Measurements from ENCODE around the gene B3GALNT1. TPM values are rescaled to one million over a fixed set of nuclear protein-coding genes. Genes with fewer than 3 reads are reported as not detected.

B3GALNT1 gene, protein sequence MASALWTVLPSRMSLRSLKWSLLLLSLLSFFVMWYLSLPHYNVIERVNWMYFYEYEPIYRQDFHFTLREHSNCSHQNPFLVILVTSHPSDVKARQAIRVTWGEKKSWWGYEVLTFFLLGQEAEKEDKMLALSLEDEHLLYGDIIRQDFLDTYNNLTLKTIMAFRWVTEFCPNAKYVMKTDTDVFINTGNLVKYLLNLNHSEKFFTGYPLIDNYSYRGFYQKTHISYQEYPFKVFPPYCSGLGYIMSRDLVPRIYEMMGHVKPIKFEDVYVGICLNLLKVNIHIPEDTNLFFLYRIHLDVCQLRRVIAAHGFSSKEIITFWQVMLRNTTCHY
- total RNA-seq = 51.8 TPM
- long read RNA-seq, transcript B3GALNT1-201 (5 exons, 3,313 nt) = major isoform, 13 of 39 reads
- long read RNA-seq, transcript B3GALNT1-212 (5 exons, 1,660 nt) = minor isoform, 6 of 39 reads
- long read RNA-seq, partial matches to known transcripts = 3 of 39 reads
- long read RNA-seq, other reads (novel, unspliced or antisense) = 9 of 39 reads

DNA sequence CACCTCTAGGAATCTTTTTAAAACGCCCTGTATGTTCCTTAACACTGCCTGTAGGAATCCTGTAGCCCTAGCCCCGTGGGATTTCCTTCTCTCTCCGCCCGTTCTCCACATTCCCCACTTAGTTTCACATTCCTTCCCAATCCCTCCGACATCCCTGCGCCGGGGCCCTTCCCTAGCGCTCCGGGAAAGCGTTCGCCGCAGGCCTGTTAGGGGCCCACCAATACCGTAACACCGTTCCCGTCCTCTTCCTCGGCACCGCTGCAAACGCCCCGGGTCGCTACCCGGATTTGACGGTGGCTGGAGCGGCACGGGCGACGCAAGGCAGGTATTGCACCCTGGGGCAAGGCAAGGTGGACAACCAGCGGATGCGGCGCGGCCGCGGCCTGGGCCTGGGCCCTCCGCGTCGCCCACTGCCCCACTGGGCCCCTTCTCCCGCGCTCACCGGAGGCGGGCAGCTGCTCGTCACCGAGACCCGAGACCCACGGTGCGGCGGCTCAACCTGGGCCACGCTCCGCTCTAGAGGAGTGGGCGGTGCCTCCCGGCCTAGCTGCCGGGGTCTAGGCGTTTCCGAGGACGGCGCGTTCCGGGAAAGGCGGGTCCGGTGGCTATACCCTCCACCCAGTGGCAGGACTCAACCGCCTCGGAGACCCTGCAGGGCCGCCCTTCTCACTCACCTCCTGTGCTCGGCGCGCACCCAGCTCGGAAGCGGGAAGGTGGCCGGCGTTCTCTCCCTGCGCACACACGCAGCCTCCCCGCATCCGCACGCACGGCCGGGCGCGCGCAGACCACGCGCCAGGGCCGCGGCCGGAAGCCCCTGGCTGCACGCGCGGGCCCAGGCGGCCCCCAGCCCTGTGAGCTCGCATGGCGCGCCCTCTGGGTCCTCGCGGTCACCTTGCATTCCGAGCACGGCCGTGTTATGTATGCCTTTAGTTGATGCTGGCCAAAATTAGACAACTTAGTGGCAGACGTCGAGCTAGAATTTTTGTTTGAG, at the start of gene B3GALNT1:
Gene B3GALNT1, minus strand, starts transcription at position 789 of the 991 bp plus-strand sequence. CDS start 18,595 bp downstream, outside the sequence.
- DNase-seq (ENCODE audit: missing footprints) = peak; percentile 75
- ATAC-seq = peak; percentile 75
- intact Hi-C loops (cut with DNase I) = loop anchor here (5.0 to 10.0 kb wide), 3 partner anchors 77 to 350 kb away; partner anchors contain the start of genes NMD3 and PPM1L

DNA sequence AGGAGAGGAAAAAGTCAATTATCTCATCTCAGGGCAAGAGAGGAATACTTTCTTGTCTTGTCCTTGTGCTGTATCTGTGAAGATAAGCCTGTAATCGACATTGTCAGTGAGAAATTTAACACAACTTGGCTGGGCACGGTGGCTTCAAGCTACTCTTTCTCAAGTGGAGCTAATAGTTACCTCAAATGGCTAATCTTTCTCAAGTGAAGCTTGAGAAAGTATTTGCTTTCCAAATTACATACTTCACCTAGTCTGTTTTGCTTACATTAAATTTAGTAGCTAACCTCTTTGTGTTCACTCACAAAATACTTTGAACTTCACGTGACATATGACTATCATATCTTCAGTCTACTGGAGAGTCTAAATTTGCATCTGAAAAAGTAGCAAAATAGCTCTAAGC, 48.3 kb upstream of the B3GALNT1 start:
- intact Hi-C loops (cut with DNase I) = no loop called here
- DNase-seq (ENCODE audit: missing footprints) (no peak), ATAC-seq (no peak)

DNA sequence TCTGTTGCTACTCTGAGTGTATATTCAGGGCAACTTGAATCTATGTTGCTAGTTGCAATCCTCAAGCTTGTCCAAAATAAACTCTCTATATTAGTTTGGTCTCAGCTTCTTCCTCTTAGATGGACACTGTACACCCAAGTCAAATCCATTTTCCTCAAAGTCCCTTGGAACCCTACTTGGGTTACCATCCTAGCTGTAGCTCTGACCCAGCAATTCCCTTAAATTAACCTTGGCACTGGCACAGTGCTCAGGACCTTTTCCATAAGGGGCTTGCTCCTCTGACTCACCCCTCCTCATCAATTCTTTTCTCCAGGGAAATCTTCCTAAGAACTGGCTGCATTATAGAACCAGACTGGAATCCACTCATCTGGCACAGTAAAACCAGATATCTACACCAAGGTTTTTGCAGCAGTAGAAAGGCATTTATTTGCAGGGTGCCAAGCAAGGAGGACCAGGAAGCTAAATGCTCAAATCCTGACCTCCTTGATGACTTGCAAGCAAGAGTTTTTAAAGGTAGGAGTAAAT, 44.9 kb upstream of the B3GALNT1 start:
- ATAC-seq (no peak), DNase-seq (ENCODE audit: missing footprints) (no peak)
- intact Hi-C loops (cut with DNase I) = no loop called here

DNA sequence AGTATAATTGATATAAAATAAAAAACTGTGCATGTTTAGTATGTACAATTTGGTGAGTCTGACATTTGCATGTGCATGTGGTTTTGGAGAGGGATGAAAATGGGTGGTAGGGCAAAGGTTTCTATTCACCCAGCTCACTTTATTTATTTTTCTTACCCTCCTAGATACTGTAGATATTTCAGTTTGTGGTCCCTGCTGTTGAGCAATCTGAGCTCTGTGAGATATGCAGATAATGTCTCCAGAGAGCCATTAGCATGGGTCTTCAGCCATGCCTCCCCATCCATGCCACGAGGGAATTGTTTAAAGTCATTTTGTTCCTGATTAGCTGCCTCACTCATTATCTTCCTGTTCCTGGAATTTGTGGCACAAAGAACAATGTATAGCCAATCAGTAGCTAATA, 44.4 kb upstream of the B3GALNT1 start:
- no peak for ATAC-seq
- intact Hi-C loops (cut with DNase I) = no loop called here

DNA sequence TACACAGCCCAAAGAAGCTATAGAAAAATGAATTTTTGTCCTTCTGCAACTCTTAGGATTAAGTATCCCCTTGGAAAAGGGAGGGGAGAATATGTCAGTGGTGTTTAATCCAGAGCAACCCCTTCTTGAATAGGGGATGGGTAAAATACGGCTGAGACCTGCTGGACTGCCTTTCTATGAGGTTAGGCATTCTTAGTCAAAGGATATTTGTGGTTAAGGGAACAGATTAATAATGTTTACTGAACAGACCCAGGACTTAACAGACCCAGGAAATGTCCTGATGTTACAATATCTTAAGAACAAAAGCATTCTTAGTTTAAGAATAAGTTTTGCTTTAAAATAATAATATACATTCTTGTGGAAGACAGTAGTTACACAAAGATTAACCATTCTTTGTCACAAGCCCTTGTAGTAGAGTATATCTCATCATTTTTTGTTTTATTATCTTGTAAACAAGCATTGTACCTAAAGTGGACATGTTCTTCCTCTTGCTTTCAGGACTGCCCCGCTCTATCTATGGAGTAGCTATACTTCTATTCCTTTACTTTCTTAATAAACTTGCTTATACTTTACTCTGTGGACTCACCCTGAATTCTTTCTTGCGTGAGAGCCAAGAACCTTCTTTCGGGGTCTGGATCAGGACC, 43.8 kb upstream of the B3GALNT1 start:
- ATAC-seq (no peak), DNase-seq (ENCODE audit: missing footprints) (no peak)
- intact Hi-C loops (cut with DNase I) = no loop called here

More for the DNA sequence above, 44.4 kb upstream of the B3GALNT1 start:
- no peak for DNase-seq (ENCODE audit: missing footprints)

DNA sequence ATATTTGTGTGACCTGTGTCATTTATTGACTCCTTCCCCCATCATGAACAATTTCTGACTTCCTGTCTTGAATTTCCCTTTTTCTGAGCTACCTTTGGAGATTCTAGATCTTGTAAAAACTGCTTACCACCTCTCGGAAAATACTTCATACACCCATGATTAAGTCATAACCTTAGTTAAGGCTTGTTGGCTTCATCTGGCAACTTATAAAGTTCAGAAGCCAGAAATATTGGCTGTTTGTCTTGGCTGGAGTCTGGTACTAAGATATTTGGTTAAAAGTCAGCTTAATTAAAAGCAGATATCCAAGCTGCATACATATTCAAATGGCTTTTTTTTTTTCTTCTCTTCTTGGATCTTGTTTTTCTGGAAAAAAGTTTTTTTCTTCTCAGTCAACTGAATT, 37.3 kb upstream of the B3GALNT1 start:
- DNase-seq (ENCODE audit: missing footprints) (no peak), ATAC-seq (no peak)
- intact Hi-C loops (cut with DNase I) = no loop called here

DNA sequence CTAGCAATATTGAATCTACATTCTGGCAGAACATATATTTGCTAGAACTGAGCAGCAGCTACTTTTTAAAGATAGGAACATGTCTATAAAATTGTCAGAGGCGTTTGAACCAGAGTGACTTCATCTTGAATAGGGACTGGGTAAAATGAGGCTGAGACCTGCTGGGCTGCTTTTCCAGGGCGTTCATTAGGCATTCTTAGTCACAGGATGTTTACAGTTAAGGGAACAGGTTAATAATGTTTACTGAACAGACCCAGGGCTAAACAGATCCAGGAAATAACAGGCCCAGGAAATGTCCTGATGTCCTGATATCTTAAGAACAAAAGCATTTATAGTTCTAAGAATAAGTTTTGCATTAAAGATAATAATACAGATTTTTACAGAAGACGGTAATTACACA, 34.5 kb upstream of the B3GALNT1 start:
- DNase-seq (ENCODE audit: missing footprints) = no peak
- intact Hi-C loops (cut with DNase I) = no loop called here
- ATAC-seq = no peak

DNA sequence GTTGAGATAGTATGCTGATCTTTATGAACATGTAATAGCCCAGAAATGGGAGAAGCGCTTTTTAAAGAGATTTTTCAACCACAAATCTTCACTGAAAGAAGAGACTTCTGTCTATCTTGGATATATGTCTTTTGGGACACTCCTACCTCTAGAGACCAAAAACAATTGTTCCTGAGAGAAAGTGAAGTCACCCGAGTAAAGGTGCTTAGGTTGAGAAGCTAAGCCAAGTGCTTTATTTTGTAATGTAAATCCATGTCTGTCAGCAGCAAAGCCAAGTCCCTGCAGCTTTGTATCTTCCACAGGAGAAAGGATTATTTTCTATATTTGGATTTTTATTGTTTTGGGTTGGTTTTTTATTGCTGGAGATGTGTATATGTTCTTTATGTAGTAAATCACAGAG, 32.1 kb upstream of the B3GALNT1 start:
- intact Hi-C loops (cut with DNase I) = no loop called here
- DNase-seq (ENCODE audit: missing footprints) = no peak

DNA sequence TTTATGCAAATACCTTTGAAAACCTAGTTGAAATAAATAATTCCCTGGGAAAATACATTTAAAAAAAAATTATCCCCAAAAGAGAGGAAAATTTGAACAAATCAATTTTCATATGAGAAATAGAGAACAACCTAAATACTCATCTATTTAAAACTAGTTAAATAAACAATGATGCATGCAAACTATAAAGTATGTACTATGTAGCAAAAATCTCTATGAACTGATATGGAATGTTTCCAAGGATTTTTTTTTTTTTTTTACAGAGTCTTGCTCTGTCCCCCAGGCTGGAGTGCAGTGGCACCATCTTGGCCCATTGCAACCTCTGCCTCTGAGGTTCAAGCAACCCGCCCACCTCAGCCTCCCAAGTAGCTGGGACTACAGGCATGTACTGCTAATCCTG, 27.2 kb upstream of the B3GALNT1 start:
- intact Hi-C loops (cut with DNase I) = no loop called here
- ATAC-seq = no peak
- no peak for DNase-seq (ENCODE audit: missing footprints)

More for the DNA sequence above, 32.1 kb upstream of the B3GALNT1 start:
- ATAC-seq = no peak

DNA sequence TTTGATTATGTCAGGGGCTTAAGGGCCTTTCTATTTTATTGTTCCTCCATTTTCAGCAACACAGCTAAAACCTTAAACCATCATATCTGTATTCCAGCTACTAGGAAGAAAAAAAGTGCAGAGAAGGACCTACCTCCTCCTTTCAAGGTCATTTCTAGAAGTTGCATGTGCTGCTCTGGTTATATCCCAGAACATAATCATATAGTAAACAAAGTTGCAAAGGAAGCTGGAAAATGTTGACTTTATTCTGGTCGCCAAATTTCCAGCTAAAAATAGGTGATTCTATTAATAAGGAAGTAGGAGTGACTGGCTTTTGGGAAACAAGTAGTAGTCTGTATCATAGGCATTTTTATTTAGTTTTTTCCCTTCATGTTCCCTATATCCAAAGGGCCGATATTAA, 21.3 kb upstream of the B3GALNT1 start:
- intact Hi-C loops (cut with DNase I) = no loop called here
- ATAC-seq (no peak), DNase-seq (ENCODE audit: missing footprints) (no peak)

DNA sequence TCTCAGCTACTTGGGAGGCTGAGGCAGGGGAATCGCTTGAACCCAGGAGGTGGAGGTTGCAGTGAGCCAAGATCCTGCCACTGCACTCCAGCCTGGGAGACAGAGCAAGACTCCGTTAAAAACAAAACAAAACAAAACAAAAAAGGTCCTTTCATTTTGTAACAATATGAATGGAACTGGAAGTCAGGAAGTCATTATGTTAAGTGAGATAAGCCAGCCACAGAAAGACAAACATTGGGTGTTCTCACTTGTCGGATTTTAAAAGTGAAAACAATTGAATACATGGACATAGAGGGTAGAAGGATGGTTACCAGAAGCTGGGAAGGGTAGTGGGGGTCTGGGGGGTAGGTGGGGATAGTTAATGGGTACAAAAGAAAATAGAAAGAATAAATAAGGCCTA, 12.5 kb upstream of the B3GALNT1 start:
- ATAC-seq (no peak), DNase-seq (ENCODE audit: missing footprints) (no peak)
- intact Hi-C loops (cut with DNase I) = no loop called here

DNA sequence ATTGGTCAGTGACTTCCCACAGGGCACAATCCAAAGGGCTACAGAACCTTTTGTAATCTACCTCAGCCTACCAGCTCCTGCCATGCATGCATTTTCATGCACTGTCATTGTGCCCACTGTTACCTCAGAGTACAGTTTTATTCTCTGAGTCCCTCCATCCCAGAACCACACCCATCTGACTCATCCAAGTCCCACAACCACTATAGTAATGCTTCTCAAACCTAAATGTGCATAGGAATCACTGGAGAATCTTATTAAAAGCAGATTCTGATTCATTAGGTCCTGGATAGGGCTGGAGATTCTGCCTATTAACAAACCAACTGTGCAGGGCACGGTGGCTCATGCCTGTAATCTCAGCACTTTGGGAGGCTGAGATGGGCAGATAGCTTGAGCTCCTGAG, 3.7 kb upstream of the B3GALNT1 start:
- intact Hi-C loops (cut with DNase I) = loop anchor here (10.0 kb wide), 1 partner anchor 354 kb away; the partner anchor contains the start of gene PPM1L
- DNase-seq (ENCODE audit: missing footprints) (no peak), ATAC-seq (no peak)

DNA sequence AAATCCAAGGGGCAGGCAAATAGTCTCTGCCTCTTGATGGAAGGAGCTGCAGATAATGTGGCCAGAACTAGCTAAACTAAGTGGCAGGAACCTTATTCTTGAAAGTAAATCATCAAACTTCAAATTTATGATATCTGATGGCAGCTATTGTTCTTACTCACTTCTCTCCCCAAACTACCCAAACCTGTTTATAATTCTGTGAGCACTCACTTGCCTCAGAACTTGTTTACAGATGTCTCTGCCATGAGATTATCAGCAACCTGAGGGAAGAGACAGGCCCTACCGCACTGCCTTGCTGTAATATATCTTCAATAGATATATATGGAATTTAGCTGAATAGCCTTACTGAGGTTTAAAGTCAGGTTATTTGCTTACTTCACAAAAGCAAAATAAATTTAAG, 2.2 kb upstream of the B3GALNT1 start:
- DNase-seq (ENCODE audit: missing footprints) = no peak
- ATAC-seq = no peak
- intact Hi-C loops (cut with DNase I) = loop anchor here (10.0 kb wide), 1 partner anchor 353 kb away; the partner anchor contains the start of gene PPM1L

DNA sequence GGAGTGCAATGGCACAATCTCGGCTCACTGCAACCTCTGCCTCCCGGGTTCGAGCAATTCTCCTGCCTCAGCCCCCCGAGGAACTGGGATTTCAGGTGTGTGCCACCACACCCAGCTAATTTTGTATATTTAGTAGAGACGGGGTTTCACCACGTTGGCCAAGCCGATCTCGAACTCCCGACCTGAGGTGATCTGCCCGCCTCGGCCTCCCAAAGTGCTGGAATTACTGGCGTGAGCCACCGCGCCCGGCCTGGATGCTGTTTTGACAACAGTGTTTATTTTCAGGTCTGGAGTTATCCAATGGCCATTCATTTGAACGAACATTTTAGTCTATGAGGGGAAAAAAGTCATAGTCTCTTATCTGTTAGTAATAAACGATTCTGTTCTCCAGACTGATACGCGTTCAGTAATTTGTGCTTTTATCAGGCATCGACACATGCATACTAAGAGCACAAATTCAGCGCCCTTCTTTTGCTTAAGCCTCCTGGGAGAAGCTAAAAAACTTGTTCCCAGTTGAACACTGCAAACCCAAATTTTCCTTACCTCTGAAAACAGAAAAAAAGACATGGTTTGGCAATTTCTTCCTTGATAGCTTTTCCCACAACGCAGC, 1.3 kb downstream of the B3GALNT1 start:
- intact Hi-C loops (cut with DNase I) = loop anchor here (5.0 to 10.0 kb wide), 3 partner anchors 78 to 349 kb away; partner anchors contain the start of genes NMD3 and PPM1L
- no peak for ATAC-seq
- DNase-seq (ENCODE audit: missing footprints) = no peak

DNA sequence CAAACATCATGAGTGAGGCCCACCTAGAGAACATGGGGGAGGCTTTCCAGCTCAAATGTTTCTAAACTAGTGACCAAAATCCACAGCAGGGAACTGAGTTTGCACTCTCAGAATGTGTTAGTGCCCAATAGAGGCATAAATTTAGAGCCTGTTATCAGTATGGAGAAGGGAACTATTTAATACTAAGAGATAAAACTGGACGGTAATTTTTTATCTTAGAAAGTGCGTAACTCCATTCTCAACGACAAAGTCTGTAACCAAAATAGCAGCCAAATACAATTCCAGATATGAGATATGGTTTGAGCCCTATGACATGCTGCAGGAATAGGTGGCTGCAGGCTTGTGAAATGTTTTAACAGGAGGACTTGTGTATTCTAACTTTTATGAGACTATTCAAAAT, 3.5 kb downstream of the B3GALNT1 start:
- ATAC-seq = peak; percentile 52
- no peak for DNase-seq (ENCODE audit: missing footprints)
- intact Hi-C loops (cut with DNase I) = loop anchor here (5.0 to 10.0 kb wide), 3 partner anchors 81 to 347 kb away; partner anchors contain the start of genes NMD3 and PPM1L

DNA sequence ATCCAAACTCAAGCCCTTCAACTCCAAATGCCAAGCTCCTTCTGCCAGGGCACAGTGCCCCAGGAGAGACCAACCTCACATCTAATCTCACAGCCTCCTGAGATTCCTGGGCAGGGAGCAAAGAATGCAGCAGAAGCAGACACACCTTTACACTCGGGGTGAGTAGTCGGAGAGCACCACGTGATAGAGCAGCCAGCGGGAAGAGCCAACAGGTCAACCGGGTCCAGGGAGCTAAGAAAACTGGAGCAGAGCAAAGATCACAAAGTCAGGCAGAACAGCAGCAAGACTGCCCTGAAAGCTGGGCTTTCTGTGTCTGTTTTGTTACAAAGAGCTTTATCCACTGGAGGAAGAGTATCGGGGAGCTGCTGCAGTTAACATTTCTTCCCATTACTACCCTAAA, 4.2 kb downstream of the B3GALNT1 start:
- intact Hi-C loops (cut with DNase I) = loop anchor here (5.0 to 10.0 kb wide), 3 partner anchors 81 to 346 kb away; partner anchors contain the start of genes NMD3 and PPM1L
- ATAC-seq (peak; percentile 41), DNase-seq (ENCODE audit: missing footprints) (no peak)

DNA sequence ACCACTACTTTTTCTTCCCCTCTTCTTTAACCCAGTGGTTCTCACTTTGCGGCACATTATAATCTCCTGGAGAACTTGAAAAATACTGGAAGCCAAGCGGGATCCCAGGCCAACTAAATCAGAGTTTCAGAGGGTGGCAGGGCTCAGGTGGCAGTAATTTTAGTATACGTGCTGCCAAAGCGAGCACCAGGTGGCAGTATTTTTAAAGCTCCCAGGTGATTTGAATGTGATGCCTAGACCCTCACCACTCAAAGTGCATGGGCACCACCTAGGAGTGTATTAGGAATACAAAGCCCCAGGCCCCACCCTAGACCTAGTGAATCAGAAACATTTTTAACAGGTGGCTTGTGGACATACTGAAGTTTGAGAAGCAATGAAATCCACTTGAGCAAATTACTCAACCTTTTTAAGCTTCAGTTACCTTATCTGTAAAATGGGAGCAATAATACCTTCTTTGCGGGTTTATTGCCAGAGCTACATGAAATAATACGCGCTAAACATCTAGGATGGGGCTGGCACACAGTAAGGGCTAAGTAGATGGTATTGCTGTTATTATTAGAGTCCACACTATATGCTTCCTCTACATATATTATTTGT, 8.3 kb downstream of the B3GALNT1 start:
- DNase-seq (ENCODE audit: missing footprints) (no peak), ATAC-seq (no peak)
- intact Hi-C loops (cut with DNase I) = no loop called here
